KMS-11 (cell line): Measurements from ENCODE around the gene TGDS.
A peak's percentile ranks its signal among the peaks of the same experiment; 100 is the strongest.

Experiments
- H2AFZ ChIP-seq: fragments of 200-600 bp; sonication (generic); 2 replicates; pipeline ENCODE4 v1.6.1; 2016; ENCODE audit warnings: antibody characterized with exemption, mixed run types, low read depth
- H3K27ac ChIP-seq: fragments of 200-600 bp; sonication (generic); 2 replicates; pipeline ENCODE4 v1.6.1; 2016; ENCODE audit warnings: mild to moderate bottlenecking, mixed run types
- H3K27me3 ChIP-seq: fragments of 200-600 bp; sonication (generic); 2 replicates; pipeline ENCODE4 v1.6.1; 2017; ENCODE audit warnings: mild to moderate bottlenecking, low read depth, mixed run types, moderate library complexity; ENCODE audit not compliant: insufficient read depth
- H3K36me3 ChIP-seq: fragments of 200-600 bp; sonication (generic); 2 replicates; pipeline ENCODE4 v1.6.1; 2017; ENCODE audit warnings: mild to moderate bottlenecking, mixed run types; ENCODE audit not compliant: insufficient read depth
- H3K4me1 ChIP-seq: fragments of 200-600 bp; sonication (generic); 2 replicates; pipeline ENCODE4 v1.6.1; 2016; ENCODE audit warnings: mild to moderate bottlenecking, low read depth, mixed run types; ENCODE audit not compliant: poor library complexity, severe bottlenecking
- H3K4me2 ChIP-seq: fragments of 200-600 bp; sonication (generic); 2 replicates; pipeline ENCODE4 v1.7.0; 2016; ENCODE audit warnings: mild to moderate bottlenecking, mixed run types
- H3K4me3 ChIP-seq: fragments of 200-600 bp; sonication (generic); IDR thresholded peaks from 2 replicates; pipeline ENCODE4 v1.6.1; 2017; ENCODE audit warnings: low read depth, low read length, mixed read lengths; ENCODE audit not compliant: insufficient read depth
- H3K79me2 ChIP-seq: fragments of 200-600 bp; sonication (generic); 2 replicates; pipeline ENCODE4 v1.6.1; 2016; ENCODE audit warnings: low read depth, mixed run types; ENCODE audit not compliant: insufficient read depth
- H3K9ac ChIP-seq: fragments of 200-600 bp; sonication (generic); 2 replicates; pipeline ENCODE4 v1.6.1; 2016; ENCODE audit warnings: mild to moderate bottlenecking, mixed run types
- H4K20me1 ChIP-seq: fragments of 200-600 bp; sonication (generic); 2 replicates; pipeline ENCODE4 v1.6.1; 2016; ENCODE audit warnings: mild to moderate bottlenecking, mixed run types; ENCODE audit not compliant: insufficient read depth
- CTCF ChIP-seq: fragments of 200-600 bp; sonication (generic); conservative IDR thresholded peaks from 2 replicates; pipeline ENCODE4 v1.6.1; 2017; ENCODE audit warnings: low read depth, mild to moderate bottlenecking, antibody characterized with exemption, low read length, moderate library complexity, mixed read lengths

Gene TGDS

DNA sequence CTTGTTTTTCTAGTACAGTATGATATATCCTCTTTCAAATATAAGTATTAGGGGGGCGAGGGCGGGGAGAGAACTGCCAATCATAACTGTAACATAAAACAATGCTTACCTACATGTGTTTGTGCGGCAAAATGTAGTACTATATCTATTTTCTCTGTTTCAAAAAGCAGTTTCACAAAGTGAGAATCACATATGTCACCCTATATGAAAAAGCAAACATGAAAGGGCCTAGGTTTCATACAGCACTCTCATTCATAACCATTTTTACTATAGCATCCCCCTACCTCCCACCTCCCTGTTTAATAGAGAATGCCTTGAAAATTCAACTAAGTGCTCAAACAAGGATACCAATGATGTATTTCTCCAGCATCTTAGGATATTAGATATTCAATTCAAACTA lies 5.2 kb downstream of the TGDS start:
- Histone ChIP-seq H4K20me1 (no peaks in the 10 kb centered on the region; the same call in 1 of the 2 replicates), H3K27me3 (no peaks in the 10 kb centered on the region), H2AFZ (no peak overlapping the region), H3K9ac (no peak overlapping the region), H3K4me2 (peak overlapping the region; percentile 17; the same call in 1 of the 2 replicates), H3K79me2 (peaks cover 27% of the 10 kb centered on the region; the same call in 1 of the 2 replicates), H3K36me3 (no peaks in the 10 kb centered on the region), H3K4me3 (no peak overlapping the region), H3K4me1 (peaks cover 33% of the 10 kb centered on the region), H3K27ac (no peak overlapping the region)
- TF ChIP-seq CTCF = no peak

DNA sequence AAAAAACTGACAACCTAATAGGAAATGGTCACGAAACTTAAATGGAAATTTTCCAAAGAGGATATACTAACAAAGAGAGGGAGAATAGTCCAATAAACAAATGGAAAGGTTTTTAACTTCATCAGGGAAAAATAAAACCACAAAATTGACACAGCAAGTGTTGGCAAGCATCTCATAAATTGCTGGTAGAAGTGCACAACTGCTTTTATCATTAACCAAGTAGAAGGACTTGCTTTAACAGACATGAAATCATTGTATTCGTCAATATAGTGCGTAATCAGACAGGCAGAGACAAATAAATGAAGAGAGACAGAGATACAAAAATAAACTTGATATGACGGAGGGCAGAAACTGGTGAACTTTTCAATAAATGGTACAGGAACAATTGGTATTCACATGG lies 7.4 kb downstream of the TGDS start:
- H3K27ac ChIP-seq = no peak overlapping the region
- no peaks in the 10 kb centered on the region for H3K27me3 ChIP-seq
- no peaks in the 10 kb centered on the region; the same call in 1 of the 2 replicates for H4K20me1 ChIP-seq
- no peak overlapping the region for H3K9ac ChIP-seq
- H2AFZ ChIP-seq = no peak overlapping the region
- TF ChIP-seq CTCF = no peak
- H3K36me3 ChIP-seq = no peaks in the 10 kb centered on the region
- peaks cover 4% of the 10 kb centered on the region; the same call in 1 of the 2 replicates for H3K79me2 ChIP-seq
- no peak overlapping the region for H3K4me3 ChIP-seq
- H3K4me1 ChIP-seq = peaks cover 18% of the 10 kb centered on the region
- H3K4me2 ChIP-seq = no peak overlapping the region

GRCh38 chr13:94586371-94586770 lies 9.6 kb downstream of the TGDS start:
- Histone ChIP-seq H2AFZ (no peak overlapping the region), H3K9ac (no peak overlapping the region), H3K79me2 (no peaks in the 10 kb centered on the region), H3K27me3 (no peaks in the 10 kb centered on the region), H3K4me1 (peaks cover 12% of the 10 kb centered on the region), H4K20me1 (no peaks in the 10 kb centered on the region), H3K4me3 (no peak overlapping the region), H3K4me2 (no peak overlapping the region), H3K36me3 (no peaks in the 10 kb centered on the region), H3K27ac (no peak overlapping the region)
- no peak for TF ChIP-seq CTCF

GRCh38 chr13:94585543-94586101 lies 10.3 kb downstream of the TGDS start:
- H3K27ac ChIP-seq = no peak overlapping the region
- no peak overlapping the region for H3K9ac ChIP-seq
- H2AFZ ChIP-seq = no peak overlapping the region
- peaks cover 4% of the 10 kb centered on the region for H3K4me1 ChIP-seq
- H3K79me2 ChIP-seq = no peaks in the 10 kb centered on the region
- no peaks in the 10 kb centered on the region for H4K20me1 ChIP-seq
- no peaks in the 10 kb centered on the region for H3K36me3 ChIP-seq
- no peak for TF ChIP-seq CTCF
- H3K27me3 ChIP-seq = no peaks in the 10 kb centered on the region
- no peak overlapping the region for H3K4me2 ChIP-seq
- H3K4me3 ChIP-seq = no peak overlapping the region
